Activated naive CD4-positive, alpha-beta T cell treated with anti-CD3 and anti-CD28 coated beads, Interleukin-2, amount 10 ng/mL, durations not matched to agents 5 hours and 36 hours (primary cell): ENCODE measurements around the gene VSIG10. TPM values are rescaled to one million over a fixed set of nuclear protein-coding genes. Genes with fewer than 3 reads are reported as not detected.

Source experiments
- total RNA-seq, 2 experiments: library from RNA; stranded (reverse); gene quantifications; one replicate each; pipeline ENCODE4 v1.2.3, GENCODE V29; 2021

The VSIG10 gene
- total RNA-seq = 1 to 10 TPM; 5.6 to 5.7 TPM

GRCh38 chr12:118103601-118104382, at the start of gene VSIG10:
VSIG10 (minus strand) TSS chr12:118104011; CDS start chr12:118103671, 340 bp downstream.

GRCh38 chr12:118135788-118136558, 32.2 kb upstream of the VSIG10 start, which contains the start of gene PEBP1:
PEBP1 (plus strand) TSS chr12:118136124; CDS start chr12:118136210, 86 bp downstream.

GRCh38 chr12:118061011-118061872, 42.6 kb downstream of the VSIG10 start, which contains the start of gene WSB2:
WSB2 (minus strand) TSS chr12:118061179; CDS start chr12:118061048, 131 bp downstream.

GRCh38 chr12:118016424-118017264, 87.2 kb downstream of the VSIG10 start, which contains the start of gene RFC5:
RFC5 (plus strand) TSS chr12:118016703; CDS start chr12:118016828, 125 bp downstream.

Other genes starting within 250 kb of the VSIG10 start
- not detected for gene KSR2, start 135.0 kb downstream of the VSIG10 start, total RNA-seq
- 10 to 100 TPM; 31.1 to 33.8 TPM for gene RFC5, start 87.3 kb downstream of the VSIG10 start, total RNA-seq
- 10 to 100 TPM; 44.6 to 47.3 TPM for gene WSB2, start 42.8 kb downstream of the VSIG10 start, total RNA-seq
- gene PEBP1, start 32.1 kb upstream of the VSIG10 start, total RNA-seq = 10 to 100 TPM; 87.6 to 92.0 TPM